Muscle layer of duodenum (tissue), 2 donors: ENCODE results near the gene PLA2G15.

ENCODE experiments used
- H3K27ac ChIP-seq: one replicate; pipeline ENCODE4 v1.7.0; 2013; ENCODE audit warnings: mild to moderate bottlenecking, low read length
- H3K27me3 ChIP-seq: one replicate; pipeline ENCODE4 v1.7.0; 2013; ENCODE audit warnings: low read depth, mild to moderate bottlenecking, control low read depth, low read length
- H3K36me3 ChIP-seq, 2 donors: one replicate each; pipeline ENCODE4 v1.7.0; 2013; ENCODE audit warnings: low read length in 2 of 2, control low read depth in 1 of 2, mild to moderate bottlenecking in 1 of 2; ENCODE audit not compliant: insufficient read depth in 2 of 2, control insufficient read depth in 1 of 2
- H3K4me1 ChIP-seq, 2 donors: one replicate each; pipeline ENCODE4 v1.7.0; 2013; ENCODE audit warnings: low read length in 2 of 2, mild to moderate bottlenecking in 2 of 2, control low read depth in 1 of 2, moderate library complexity in 1 of 2; ENCODE audit not compliant: insufficient read depth in 2 of 2, control insufficient read depth in 1 of 2
- H3K4me3 ChIP-seq, 2 donors: one replicate each; pipeline ENCODE4 v1.7.0; 2013; ENCODE audit warnings: low read length in 2 of 2, low read depth in 1 of 2, mild to moderate bottlenecking in 1 of 2
- H3K9me3 ChIP-seq, 2 donors: one replicate each; pipeline ENCODE4 v1.7.0; 2013; ENCODE audit warnings: low read length in 2 of 2, control low read depth in 1 of 2, mild to moderate bottlenecking in 1 of 2; ENCODE audit not compliant: control insufficient read depth in 1 of 2
- donor health status: healthy.

Gene PLA2G15

DNA sequence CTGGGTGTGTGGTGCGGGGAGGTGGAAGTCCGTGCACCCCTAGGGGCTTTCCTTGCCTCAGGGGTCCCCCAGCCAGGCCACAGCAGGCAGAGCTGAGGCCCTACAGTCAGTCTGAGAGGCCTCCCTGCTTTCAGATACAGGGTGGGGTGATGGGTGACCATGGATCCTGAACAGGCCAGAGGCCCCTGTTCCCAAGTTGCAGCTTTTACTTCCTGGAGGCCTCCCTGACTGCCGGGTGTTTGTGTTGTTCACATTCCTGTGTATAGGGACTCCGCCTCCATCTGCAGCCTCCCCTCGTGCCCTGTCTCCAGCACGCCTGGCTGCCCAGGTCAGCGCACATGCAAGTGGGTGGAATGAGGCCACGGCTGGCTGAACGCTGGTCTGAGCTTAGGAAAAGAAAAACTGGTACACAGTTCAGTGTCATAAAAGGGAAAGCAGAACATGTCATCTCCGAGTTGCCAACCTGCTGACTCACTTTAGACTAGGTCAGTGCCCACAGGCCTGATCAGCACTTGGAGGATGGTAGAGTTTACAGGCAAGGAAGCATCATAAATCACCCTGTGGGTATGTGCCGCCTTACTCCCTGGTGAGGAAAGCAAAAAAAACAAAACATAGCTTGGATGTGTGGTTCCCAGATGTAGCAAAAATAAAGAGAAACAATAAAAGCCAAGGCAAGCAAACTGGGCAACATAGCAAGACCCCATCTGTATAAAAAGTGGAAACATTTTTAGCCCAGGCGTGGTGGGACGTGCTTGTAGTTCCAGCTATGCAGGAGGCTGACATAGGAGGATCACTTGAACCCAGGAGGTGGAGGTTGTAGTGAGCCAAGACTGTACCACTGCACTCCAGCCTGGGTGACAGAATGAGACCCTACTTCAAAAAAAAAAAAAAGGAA is 13.0 kb downstream of the PLA2G15 start:
- H3K4me3 ChIP-seq = no peak overlapping the region
- peaks cover 19 to 49% of the 10 kb centered on the region in 2 donors for H3K36me3 ChIP-seq

DNA sequence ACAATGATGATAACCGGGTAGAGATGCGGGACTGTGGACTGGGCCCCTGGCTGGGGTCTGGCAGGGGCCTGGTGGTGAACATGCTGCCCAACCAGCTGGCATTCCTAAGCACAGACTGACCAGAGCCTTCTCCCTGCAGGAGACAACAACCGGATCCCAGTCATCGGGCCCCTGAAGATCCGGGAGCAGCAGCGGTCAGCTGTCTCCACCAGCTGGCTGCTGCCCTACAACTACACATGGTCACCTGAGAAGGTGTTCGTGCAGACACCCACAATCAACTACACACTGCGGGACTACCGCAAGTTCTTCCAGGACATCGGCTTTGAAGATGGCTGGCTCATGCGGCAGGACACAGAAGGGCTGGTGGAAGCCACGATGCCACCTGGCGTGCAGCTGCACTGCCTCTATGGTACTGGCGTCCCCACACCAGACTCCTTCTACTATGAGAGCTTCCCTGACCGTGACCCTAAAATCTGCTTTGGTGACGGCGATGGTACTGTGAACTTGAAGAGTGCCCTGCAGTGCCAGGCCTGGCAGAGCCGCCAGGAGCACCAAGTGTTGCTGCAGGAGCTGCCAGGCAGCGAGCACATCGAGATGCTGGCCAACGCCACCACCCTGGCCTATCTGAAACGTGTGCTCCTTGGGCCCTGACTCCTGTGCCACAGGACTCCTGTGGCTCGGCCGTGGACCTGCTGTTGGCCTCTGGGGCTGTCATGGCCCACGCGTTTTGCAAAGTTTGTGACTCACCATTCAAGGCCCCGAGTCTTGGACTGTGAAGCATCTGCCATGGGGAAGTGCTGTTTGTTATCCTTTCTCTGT is 14.0 kb downstream of the PLA2G15 start:
- Histone ChIP-seq H3K36me3 (peaks cover 19 to 40% of the 10 kb centered on the region in 2 donors), H3K4me3 (no peak overlapping the region), H3K27me3 (no peaks in the 10 kb centered on the region), H3K9me3 (no peaks in the 10 kb centered on the region), H3K27ac (no peak overlapping the region), H3K4me1 (peaks cover 0 to 13% of the 10 kb centered on the region in 2 donors)

More for the DNA sequence above, 13.0 kb downstream of the PLA2G15 start:
- H3K27me3 ChIP-seq = no peaks in the 10 kb centered on the region
- peaks cover 0 to 6% of the 10 kb centered on the region in 2 donors for H3K4me1 ChIP-seq
- H3K9me3 ChIP-seq = no peaks in the 10 kb centered on the region
- peak overlapping the region; percentile 43 for H3K27ac ChIP-seq

DNA sequence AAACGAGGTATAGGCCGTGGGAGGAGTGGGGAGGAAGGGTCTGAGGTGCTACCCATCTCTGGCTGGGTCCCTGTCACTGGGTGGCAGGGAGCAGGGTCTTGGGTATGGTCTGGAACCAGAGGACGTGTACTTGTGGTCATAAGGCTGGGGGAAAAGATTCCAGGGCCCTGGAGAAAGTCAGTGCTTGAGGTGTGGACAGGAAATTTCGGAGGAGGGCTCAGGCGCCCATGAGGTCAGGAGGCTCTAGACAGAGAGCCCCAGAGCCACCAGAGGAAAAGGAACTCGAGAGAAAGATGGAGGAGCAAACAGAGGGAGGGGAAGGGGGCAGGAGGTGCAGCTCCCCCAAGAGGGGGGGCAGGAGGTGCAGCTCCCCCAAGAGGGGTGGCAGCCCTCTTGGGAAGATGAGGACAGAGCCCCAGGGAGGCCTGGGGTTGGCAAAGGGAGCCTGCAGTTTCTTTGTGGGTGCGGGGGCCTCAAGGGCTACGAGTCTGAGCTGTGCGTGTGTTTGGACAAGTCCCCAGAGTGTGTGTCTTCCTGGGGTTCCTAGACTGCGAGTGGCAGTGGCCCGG is 18.5 kb downstream of the PLA2G15 start:
- Histone ChIP-seq H3K9me3 (no peaks in the 10 kb centered on the region), H3K27ac (peak overlapping the region; percentile 63), H3K36me3 (peaks cover 10 to 24% of the 10 kb centered on the region in 2 donors), H3K27me3 (no peaks in the 10 kb centered on the region), H3K4me1 (peaks cover 0 to 31% of the 10 kb centered on the region in 2 donors), H3K4me3 (peak overlapping the region; percentile 46 to 86)

DNA sequence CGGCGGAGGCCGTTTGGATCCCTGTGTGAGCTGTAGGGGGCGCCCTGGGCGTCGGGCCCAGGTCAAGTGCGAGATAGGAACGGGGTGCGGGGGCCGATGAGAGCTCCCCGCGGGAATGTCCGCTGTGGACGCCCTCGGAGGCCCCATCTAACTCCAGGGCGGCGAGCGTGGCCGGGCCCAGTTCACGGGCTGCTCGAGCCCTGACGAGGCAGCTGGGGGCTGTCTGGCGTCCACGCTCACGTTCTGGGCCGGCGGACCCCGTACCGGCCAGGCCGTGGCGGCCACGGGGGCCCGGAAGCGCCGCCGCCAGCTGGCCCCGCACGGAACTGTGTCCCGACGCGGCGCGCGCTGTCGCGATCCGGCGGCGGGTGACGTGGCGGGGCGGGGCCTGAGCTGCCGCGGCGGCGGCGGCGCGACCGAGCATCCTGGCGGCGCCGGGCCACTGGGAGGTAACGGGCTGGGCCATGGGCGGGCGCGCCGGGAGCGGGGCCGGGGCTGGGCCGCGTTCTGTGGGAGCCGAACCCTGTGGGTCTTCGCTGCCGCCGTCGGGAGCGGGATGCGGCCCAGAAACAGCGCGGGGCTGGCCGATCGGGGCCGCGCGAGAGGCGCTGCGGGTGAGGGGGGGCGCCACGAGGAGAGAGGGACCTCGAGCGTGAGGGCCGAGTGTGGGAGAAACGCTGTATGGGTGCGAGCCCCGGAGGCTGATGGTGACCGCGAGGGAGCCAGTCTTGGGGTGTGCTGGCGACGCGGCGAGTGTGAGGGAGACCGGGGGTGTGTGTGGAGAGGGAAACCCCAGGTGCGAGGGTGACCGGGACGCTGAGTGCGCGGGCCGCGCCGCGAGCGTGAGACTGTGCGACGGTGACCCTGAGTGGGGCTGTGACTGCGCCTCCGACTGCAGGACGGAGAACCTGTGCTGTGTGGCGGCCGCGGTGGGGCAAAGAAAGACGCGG is 19.2 kb downstream of the PLA2G15 start, which contains the start of gene SLC7A6:
Gene SLC7A6, plus strand, starts transcription at position 399 of the 950 bp plus-strand sequence. CDS start 10,201 bp downstream, outside the sequence.
- peak within 1 kb of the TSS; percentile 89 for H3K27ac ChIP-seq
- peaks cover 0 to 31% of the 10 kb centered on the region in 2 donors for H3K4me1 ChIP-seq

DNA sequence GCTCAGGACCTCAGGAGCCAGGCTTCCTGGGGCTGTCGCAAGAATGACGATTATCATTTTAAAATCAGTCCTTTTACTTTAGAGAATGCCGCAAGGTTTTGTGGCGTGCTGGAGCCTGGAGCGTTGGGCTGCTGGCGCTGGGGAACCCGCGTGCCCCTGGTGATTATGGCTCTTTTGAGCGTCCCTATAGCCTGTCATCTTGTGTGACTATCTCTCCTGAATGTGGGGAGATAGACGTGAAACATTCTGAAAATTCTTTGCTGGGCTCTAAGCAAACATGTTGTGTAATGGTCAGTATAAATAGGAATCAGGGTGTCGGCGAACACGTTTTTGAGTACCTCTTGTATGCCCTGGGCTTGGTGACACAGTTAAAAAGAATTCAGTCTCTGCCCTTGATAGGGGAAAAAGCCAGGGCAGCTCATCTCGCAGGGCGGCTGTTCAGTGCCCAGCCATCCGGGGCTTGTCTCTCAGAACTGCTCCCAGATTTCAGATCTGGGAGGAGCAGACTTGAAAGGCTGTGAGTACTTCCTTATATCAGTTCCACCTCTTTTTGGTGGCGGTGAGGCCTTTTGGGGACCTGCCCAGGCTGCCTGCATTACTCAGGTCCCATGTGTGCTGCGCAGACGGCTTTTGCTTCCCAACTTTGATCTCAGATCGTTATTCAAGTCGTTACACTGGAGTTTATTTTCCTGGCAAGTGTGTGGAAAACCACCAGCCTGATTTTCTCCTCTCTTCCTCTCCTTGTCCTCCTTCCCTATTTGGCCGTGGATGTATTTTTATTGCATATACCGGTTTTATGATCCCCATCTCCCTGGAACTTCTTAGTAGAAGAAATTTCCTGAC is 20.1 kb downstream of the PLA2G15 start:
- Histone ChIP-seq H3K9me3 (no peaks in the 10 kb centered on the region), H3K27ac (peak overlapping the region; percentile 89), H3K4me1 (peaks cover 0 to 31% of the 10 kb centered on the region in 2 donors), H3K4me3 (peak overlapping the region; percentile 82 to 86), H3K27me3 (no peaks in the 10 kb centered on the region), H3K36me3 (peaks cover 0 to 7% of the 10 kb centered on the region in 2 donors)

More for the DNA sequence above, 19.2 kb downstream of the PLA2G15 start, which contains the start of gene SLC7A6:
- Histone ChIP-seq H3K9me3 (no peaks in the 10 kb centered on the region), H3K4me3 (peak within 1 kb of the TSS; percentile 82 to 86), H3K36me3 (peaks cover 9 to 16% of the 10 kb centered on the region in 2 donors), H3K27me3 (no peaks in the 10 kb centered on the region)

DNA sequence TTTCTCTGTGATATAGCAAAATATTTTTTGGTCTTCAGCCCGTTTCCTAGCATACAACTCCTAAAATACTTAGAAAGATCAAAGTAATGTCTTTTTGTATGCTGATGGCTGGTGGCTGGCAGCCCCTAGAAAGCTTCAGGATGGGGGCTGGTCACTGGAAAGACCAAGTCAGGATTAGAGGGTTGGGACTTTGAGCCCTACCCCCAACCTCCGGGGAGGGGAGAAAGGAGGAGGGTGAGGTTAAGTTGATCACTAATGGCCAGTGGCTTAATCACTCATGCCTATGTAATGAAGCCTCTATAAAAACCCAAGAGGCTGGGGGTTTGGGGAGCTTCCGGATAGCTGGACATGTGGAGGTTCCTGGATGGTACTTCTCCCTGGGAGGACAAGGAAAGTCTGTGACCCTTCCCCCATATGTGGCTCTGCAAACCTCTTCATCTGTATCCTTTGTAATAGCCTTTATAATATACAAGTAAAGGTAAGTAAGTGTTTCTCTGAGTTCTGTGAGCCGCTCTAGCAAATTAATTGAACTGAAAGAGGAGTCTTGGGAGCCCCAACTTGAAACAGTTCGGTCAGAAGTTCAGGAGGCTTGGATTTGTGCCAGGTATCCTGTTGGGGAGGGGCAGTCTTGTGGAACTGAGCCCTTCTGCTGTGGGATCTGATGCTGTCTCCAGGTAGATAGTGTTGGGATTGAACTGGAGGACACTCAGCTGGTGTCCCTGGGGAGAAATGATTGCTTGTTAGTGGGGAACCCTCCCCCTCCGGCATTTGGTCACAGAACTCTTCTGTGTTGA is 22.6 kb downstream of the PLA2G15 start:
- H3K27ac ChIP-seq = no peak overlapping the region
- no peaks in the 10 kb centered on the region for H3K27me3 ChIP-seq
- no peak overlapping the region for H3K4me3 ChIP-seq
- peaks cover 0 to 25% of the 10 kb centered on the region in 2 donors for H3K4me1 ChIP-seq
- no peaks in the 10 kb centered on the region for H3K9me3 ChIP-seq
- peaks cover 0 to 4% of the 10 kb centered on the region in 2 donors for H3K36me3 ChIP-seq

DNA sequence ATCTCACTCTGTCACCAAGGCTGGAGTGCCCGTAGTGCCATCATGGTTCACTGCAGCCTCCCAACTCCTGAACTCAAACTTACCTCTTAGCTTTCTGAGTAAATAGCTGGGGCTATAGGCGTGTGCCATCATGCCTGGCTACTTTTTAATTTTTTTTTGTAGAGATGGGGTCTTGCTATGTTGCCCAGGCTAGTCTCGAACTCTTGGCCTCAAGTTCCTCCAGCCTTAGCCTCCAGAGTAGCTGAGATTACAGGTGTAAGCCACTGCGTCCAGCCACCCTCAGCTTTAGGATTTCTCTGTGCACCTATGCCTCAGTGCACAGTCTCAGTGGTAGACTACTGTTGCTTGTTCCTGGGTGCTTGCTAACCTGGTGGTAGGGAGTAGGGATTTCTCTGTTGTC is 24.6 kb downstream of the PLA2G15 start:
- Histone ChIP-seq H3K9me3 (no peaks in the 10 kb centered on the region), H3K36me3 (peaks cover under 1 to 5% of the 10 kb centered on the region in 2 donors), H3K27me3 (no peaks in the 10 kb centered on the region), H3K27ac (no peak overlapping the region), H3K4me3 (no peak overlapping the region), H3K4me1 (peaks cover 0 to 18% of the 10 kb centered on the region in 2 donors)

DNA sequence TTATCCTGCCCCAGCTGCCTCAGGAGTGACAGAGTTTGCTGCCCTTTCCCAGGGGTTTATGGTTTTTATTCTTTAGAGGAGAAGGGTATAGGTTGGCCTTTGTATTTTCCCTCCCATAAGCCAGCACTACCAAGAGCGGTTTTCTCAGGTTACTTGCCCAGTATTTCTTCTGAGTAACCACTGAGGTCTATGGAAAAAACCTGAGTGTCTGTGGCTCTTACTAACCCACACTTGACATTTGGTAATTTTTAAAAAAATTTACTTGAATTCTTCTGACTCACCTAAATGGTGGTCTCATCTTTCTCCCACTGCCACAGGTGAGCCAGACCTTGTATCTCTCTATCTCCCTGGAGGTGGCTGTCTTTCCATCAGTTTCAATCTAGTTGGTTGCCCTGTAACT is 25.2 kb downstream of the PLA2G15 start:
- H3K4me3 ChIP-seq = no peak overlapping the region
- no peak overlapping the region for H3K27ac ChIP-seq
- no peaks in the 10 kb centered on the region for H3K9me3 ChIP-seq
- peaks cover 0 to 18% of the 10 kb centered on the region in 2 donors for H3K4me1 ChIP-seq
- no peaks in the 10 kb centered on the region for H3K27me3 ChIP-seq
- H3K36me3 ChIP-seq = peaks cover 0 to 6% of the 10 kb centered on the region in 2 donors

DNA sequence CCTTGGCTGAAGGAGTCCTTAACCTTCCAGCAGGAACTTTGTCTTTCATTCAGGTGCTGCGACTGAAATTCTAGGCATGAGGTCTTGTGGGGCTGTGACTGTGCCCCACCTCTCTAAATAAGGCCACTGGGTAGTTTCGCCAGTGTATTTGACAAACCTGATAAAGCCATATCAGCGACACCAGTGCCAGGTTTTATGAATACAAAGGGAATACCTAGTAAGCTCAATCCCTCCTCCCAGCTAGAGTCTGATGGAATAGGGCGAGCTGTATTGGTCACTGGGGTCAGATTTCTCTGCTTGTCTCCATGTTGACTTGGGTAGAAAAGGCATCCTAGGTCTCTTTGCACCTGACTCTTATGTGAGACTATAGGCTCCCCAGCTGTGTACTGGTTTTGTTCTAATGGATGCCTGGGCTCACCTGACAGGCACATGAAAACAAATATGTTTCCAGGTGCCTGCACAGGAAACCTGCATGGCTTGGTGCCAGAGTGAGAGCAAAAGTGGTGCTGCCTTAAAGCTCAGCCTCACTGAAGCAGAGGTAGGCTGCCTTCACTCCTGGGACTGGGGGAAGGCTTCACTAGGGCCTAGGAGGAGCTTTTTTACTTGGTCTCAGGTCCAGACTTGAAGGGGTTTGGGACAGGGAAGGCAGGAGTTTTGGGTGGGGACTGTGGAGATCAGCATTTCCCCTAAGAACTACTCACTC is 27.5 kb downstream of the PLA2G15 start:
- no peak overlapping the region for H3K27ac ChIP-seq
- H3K27me3 ChIP-seq = no peaks in the 10 kb centered on the region
- peaks cover 4 to 20% of the 10 kb centered on the region in 2 donors for H3K4me1 ChIP-seq
- H3K36me3 ChIP-seq = peaks cover 0 to 6% of the 10 kb centered on the region in 2 donors
- H3K4me3 ChIP-seq = no peak overlapping the region
- H3K9me3 ChIP-seq = no peaks in the 10 kb centered on the region
